ENCODE data around the gene SNRK. TPM values are rescaled to one million over a fixed set of nuclear protein-coding genes. Genes with fewer than 3 reads are reported as not detected.

SNRK gene
- total and polyA plus RNA-seq, 10 donors, result 12.0 to 121 (median 99.2) TPM

DNA sequence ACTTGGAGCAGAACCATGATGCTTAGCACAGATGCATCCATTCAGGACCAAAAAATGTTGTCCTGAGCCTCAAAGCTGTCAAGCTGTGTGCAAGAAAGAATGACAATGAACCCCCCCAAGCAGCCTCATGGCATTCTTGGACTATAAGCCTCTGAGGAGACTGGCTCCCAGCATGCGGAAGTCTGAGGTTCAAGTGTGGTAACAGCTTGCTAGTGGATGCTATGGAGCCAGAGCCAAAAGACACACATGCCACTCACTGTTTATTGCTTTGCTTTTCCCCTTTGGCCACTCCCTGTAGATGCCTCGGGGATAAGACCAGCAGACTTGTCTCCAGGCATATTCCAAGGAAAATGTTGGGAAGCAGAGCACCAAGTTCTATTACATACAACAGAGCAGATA is 38.2 kb upstream of the SNRK start:
- H3K27ac ChIP-seq, result peak overlapping the region; percentile 4 to 80 (median 59)
- 46 to 81% (median 54%) methylated on average over 2 of the region's 2 CpGs for WGBS, 5 donors
- no peaks in the 10 kb centered on the region for H3K27me3 ChIP-seq (replicated peaks in 1 of 7)
- no peaks in the 10 kb centered on the region for H3K9me3 ChIP-seq
- H3K4me1 ChIP-seq, result peaks cover 8 to 61% (median 47%) of the 10 kb centered on the region in 6 donors
- intact Hi-C loops (cut with DNase I; ENCODE audit: low total_unique reads), result no loop called here
- H3K36me3 ChIP-seq, result no peaks in the 10 kb centered on the region
- H3K4me3 ChIP-seq, result no peak overlapping the region
- DNase-seq, result no peak
- TF ChIP-seq POLR2AphosphoS5 (IDR thresholded peaks at IDR 0.05), result no peak
- no peak for TF ChIP-seq POLR2A (IDR thresholded peaks at IDR 0.05)
- TF ChIP-seq, protein P1, sequence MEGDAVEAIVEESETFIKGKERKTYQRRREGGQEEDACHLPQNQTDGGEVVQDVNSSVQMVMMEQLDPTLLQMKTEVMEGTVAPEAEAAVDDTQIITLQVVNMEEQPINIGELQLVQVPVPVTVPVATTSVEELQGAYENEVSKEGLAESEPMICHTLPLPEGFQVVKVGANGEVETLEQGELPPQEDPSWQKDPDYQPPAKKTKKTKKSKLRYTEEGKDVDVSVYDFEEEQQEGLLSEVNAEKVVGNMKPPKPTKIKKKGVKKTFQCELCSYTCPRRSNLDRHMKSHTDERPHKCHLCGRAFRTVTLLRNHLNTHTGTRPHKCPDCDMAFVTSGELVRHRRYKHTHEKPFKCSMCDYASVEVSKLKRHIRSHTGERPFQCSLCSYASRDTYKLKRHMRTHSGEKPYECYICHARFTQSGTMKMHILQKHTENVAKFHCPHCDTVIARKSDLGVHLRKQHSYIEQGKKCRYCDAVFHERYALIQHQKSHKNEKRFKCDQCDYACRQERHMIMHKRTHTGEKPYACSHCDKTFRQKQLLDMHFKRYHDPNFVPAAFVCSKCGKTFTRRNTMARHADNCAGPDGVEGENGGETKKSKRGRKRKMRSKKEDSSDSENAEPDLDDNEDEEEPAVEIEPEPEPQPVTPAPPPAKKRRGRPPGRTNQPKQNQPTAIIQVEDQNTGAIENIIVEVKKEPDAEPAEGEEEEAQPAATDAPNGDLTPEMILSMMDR (IDR thresholded peaks at IDR 0.05 in 8 of 11, conservative IDR thresholded peaks at IDR 0.05 in 3 of 11), result no peak

DNA sequence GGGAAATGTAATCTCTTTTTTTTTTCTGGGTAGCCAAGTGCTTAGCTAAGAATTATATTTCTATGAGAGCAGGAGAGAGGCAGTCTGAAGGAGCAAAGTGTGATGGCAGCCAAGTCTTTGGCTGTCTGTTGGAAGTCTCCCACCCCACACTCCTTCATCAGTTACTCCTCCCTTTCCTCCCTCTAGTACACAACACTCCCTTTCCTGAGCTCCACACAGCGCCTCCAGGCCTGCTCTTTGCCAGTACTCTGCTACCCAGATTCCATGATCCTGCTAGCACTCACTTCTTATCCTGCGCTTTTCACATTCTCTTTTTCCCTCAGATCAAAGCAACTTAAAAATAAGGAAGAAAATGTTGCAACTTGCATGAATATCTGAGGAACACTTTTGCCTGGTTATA is 37.4 kb upstream of the SNRK start:
- DNase-seq, result no peak
- WGBS, 5 donors, result 74 to 85% (median 82%) methylated on average over 2 of the region's 2 CpGs
- no peaks in the 10 kb centered on the region for H3K9me3 ChIP-seq
- H3K36me3 ChIP-seq, result no peaks in the 10 kb centered on the region
- H3K27me3 ChIP-seq (replicated peaks in 1 of 7), result no peaks in the 10 kb centered on the region
- intact Hi-C loops (cut with DNase I; ENCODE audit: low total_unique reads), result no loop called here
- H3K27ac ChIP-seq, result peak overlapping the region in 1 of 8 donors; percentile 75
- peaks cover 8 to 53% (median 41%) of the 10 kb centered on the region in 6 donors for H3K4me1 ChIP-seq
- TF ChIP-seq POLR2A (IDR thresholded peaks at IDR 0.05), result no peak
- TF ChIP-seq, protein P1 (IDR thresholded peaks at IDR 0.05 in 8 of 11, conservative IDR thresholded peaks at IDR 0.05 in 3 of 11), result no peak
- no peak for TF ChIP-seq POLR2AphosphoS5 (IDR thresholded peaks at IDR 0.05)
- no peak overlapping the region for H3K4me3 ChIP-seq

DNA sequence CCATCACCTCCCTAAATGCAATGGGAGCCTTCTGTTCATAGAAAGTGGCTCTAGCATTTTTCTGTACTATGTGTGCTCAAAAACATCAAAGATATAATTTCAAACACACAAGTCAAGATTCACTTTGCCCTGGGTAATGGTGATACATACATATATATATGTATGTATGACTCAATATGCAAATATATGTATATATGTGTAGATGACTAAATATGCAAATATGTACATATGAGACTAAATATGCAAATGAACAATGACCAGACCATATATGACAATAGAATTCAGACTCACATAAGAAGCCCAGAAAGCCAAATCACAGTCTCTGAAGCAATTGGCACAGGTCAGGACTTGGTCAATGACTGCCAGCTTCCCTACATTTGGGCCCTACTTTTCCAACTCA is 36.9 kb upstream of the SNRK start:
- intact Hi-C loops (cut with DNase I; ENCODE audit: low total_unique reads), result no loop called here
- no peak for DNase-seq
- no peaks in the 10 kb centered on the region for H3K9me3 ChIP-seq

DNA sequence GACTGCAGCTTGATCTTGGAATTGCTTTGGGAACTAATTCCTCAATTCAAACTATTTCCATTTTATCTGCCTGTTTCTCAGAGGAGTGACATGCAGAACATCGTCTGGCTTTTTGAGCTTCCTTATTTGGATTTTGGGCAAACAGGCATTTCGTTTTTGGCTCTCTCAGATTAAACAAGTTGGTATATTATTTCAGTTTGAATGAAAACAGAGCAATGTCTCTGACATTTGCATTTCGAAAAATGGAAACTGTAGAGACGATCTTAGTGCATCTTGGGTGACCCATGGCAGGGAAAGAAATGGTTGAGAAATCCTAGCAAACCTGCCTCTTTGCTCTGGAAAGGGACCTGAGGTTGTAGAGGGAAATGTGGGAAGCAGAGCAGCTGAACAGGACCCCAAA is 33.0 kb upstream of the SNRK start:
- no peaks in the 10 kb centered on the region for H3K27me3 ChIP-seq (replicated peaks in 1 of 7)
- intact Hi-C loops (cut with DNase I; ENCODE audit: low total_unique reads), result no loop called here
- H3K36me3 ChIP-seq, result no peaks in the 10 kb centered on the region
- no peaks in the 10 kb centered on the region for H3K9me3 ChIP-seq
- 82 to 91% (median 84%) methylated on average over 4 of the region's 4 CpGs for WGBS, 5 donors
- no peak overlapping the region for H3K27ac ChIP-seq
- no peak for DNase-seq
- peaks cover 4 to 48% (median 29%) of the 10 kb centered on the region in 6 donors for H3K4me1 ChIP-seq
- TF ChIP-seq POLR2AphosphoS5 (IDR thresholded peaks at IDR 0.05), result no peak
- TF ChIP-seq, protein P1 (IDR thresholded peaks at IDR 0.05 in 8 of 11, conservative IDR thresholded peaks at IDR 0.05 in 3 of 11), result no peak
- no peak for TF ChIP-seq POLR2A (IDR thresholded peaks at IDR 0.05)
- H3K4me3 ChIP-seq, result no peak overlapping the region

More for the DNA sequence above, 36.9 kb upstream of the SNRK start:
- H3K27me3 ChIP-seq (replicated peaks in 1 of 7), result no peaks in the 10 kb centered on the region
- no peak for TF ChIP-seq POLR2A (IDR thresholded peaks at IDR 0.05)
- TF ChIP-seq, protein P1 (IDR thresholded peaks at IDR 0.05 in 8 of 11, conservative IDR thresholded peaks at IDR 0.05 in 3 of 11), result no peak
- TF ChIP-seq POLR2AphosphoS5 (IDR thresholded peaks at IDR 0.05), result no peak
- H3K27ac ChIP-seq, result no peak overlapping the region
- no peaks in the 10 kb centered on the region for H3K36me3 ChIP-seq
- peaks cover 8 to 49% (median 37%) of the 10 kb centered on the region in 6 donors for H3K4me1 ChIP-seq
- no peak overlapping the region for H3K4me3 ChIP-seq
